Skeletal muscle tissue (tissue), 4 donors: Measurements from ENCODE around the gene NOS1. TPM values are rescaled to one million over a fixed set of nuclear protein-coding genes. Genes with fewer than 3 reads are reported as not detected.

ENCODE experiments used
- H3K27ac ChIP-seq: one replicate; pipeline ENCODE4 v1.7.0; 2013; ENCODE audit warnings: mild to moderate bottlenecking, low read depth, low read length, inconsistent platforms
- H3K27me3 ChIP-seq, 3 donors: one replicate each; pipeline ENCODE4 v1.7.0; 2013; ENCODE audit warnings: low read length in 3 of 3; ENCODE audit not compliant: control insufficient read depth in 3 of 3, insufficient read depth in 3 of 3
- H3K36me3 ChIP-seq, 3 donors: one replicate each; pipeline ENCODE4 v1.7.0; 2013; ENCODE audit warnings: low read length in 3 of 3; ENCODE audit not compliant: control insufficient read depth in 3 of 3, insufficient read depth in 3 of 3
- H3K4me1 ChIP-seq, 3 donors: one replicate each; pipeline ENCODE4 v1.7.0; 2013; ENCODE audit warnings: low read length in 3 of 3, mild to moderate bottlenecking in 3 of 3; ENCODE audit not compliant: control insufficient read depth in 3 of 3, insufficient read depth in 3 of 3
- H3K4me3 ChIP-seq, 3 donors: one replicate each; pipeline ENCODE4 v1.7.0; 2013; ENCODE audit warnings: low read length in 3 of 3
- H3K9ac ChIP-seq, 3 donors: one replicate each; pipeline ENCODE4 v1.7.0; 2013; ENCODE audit warnings: low read length in 3 of 3, mild to moderate bottlenecking in 3 of 3, moderate library complexity in 2 of 3, low read depth in 1 of 3
- H3K9me3 ChIP-seq, 3 donors: one replicate each; pipeline ENCODE4 v1.7.0; 2013; ENCODE audit warnings: low read length in 3 of 3; ENCODE audit not compliant: control insufficient read depth in 3 of 3
- total RNA-seq: library from RNA; depleted of rRNA; stranded (reverse); fragments of >200 nt; gene quantifications from one replicate; pipeline ENCODE4 v1.2.3, GENCODE V29; 2014
- donor health status: Osteomylitis.

NOS1 gene
- total RNA-seq, 1 donor from 2014 or later, result 0.52 TPM

DNA sequence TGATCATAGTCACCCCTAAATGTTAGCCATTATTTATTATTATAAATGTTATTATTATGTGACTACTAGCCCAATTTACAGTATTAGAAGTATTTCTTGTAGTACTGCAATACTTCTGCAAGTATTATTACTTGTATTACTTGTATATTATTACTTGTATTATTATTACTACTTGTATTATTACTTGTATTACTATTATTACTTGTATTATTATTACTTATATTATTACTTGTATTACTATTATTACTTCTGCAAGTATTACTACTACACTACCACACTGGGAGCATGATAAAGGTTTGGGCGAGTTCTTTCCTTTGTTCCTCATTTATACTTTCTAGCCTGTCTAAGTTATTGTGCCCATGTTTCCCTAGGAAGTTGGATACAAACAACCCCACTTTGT, 67.9 kb downstream of the NOS1 start:
- Histone ChIP-seq H3K9ac (no peak overlapping the region), H3K27me3 (peaks cover 0 to 3% (median 0%) of the 10 kb centered on the region in 3 donors), H3K9me3 (no peaks in the 10 kb centered on the region), H3K27ac (no peak overlapping the region), H3K4me3 (no peak overlapping the region), H3K36me3 (peaks cover 0 to 6% (median 5%) of the 10 kb centered on the region in 3 donors), H3K4me1 (no peaks in the 10 kb centered on the region)

DNA sequence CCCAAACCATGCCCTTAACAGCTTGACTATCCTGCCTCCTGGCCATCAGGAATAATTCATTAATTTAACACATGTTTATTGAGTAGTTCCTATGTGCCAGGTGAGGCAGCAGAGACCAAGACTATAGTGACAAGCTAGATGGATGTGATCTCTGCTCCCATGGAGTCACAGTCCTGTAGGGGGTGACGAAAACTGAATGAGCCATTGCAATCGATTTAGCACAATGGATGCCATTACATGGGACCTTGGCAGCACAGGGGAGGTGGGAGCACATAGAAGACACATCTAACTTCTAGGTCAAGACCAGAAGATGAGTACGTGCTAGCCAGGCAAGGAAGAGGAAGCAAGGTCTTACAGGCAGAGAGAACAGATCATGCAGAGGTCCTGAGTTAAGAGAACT, 68.7 kb downstream of the NOS1 start:
- Histone ChIP-seq H3K27me3 (peaks cover 0 to 3% (median 0%) of the 10 kb centered on the region in 3 donors), H3K4me1 (no peaks in the 10 kb centered on the region), H3K36me3 (peaks cover 5 to 12% (median 7%) of the 10 kb centered on the region in 3 donors), H3K27ac (no peak overlapping the region), H3K9me3 (no peaks in the 10 kb centered on the region), H3K9ac (no peak overlapping the region), H3K4me3 (no peak overlapping the region)

DNA sequence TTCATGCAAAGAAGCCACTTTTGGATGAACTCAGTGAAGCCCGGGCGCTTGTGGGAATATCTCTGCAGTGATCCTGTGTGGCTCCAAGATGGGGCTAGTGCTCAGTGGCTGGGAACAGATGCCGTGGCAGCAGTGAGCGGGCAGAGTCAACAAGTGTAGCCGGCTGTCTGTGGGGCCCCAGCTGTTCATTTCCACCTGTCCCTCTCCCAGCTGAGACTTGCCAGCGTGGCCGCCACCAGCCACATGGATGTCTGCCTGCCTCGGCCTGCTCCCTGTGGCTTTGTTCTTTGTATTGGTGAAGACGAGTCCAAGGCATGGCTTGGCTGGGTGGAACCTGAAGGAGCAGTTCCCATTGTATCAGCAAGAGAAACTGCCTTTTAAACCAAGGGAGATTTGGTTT, 77.3 kb downstream of the NOS1 start:
- no peak overlapping the region for H3K27ac ChIP-seq
- no peak overlapping the region for H3K4me3 ChIP-seq
- H3K9ac ChIP-seq, result no peak overlapping the region
- no peaks in the 10 kb centered on the region for H3K4me1 ChIP-seq
- no peaks in the 10 kb centered on the region for H3K9me3 ChIP-seq
- H3K27me3 ChIP-seq, result no peaks in the 10 kb centered on the region
- peaks cover 22 to 43% (median 24%) of the 10 kb centered on the region in 3 donors for H3K36me3 ChIP-seq

DNA sequence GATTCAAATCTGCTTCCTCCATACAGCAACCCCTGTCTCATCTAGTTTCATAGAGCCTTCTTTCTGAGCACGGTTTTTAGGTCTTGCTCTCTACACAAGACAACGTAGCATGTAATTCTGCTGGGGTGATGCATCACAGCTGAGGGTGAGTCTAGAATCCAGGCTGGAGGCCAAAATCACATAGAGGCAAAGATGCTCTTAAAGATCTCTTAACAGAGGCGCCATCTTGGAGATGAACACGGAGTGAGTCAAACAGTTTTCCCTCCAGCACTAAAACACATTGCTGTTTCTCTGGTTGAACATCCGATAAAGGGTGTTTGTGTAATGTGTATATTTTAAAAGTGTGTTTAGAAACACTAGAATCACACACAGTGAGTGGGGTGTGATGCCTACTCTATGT, 78.9 kb downstream of the NOS1 start:
- no peaks in the 10 kb centered on the region for H3K9me3 ChIP-seq
- no peak overlapping the region for H3K27ac ChIP-seq
- no peaks in the 10 kb centered on the region for H3K4me1 ChIP-seq
- H3K36me3 ChIP-seq, result peaks cover 16 to 37% (median 19%) of the 10 kb centered on the region in 3 donors
- no peak overlapping the region for H3K4me3 ChIP-seq
- no peaks in the 10 kb centered on the region for H3K27me3 ChIP-seq
- no peak overlapping the region for H3K9ac ChIP-seq

DNA sequence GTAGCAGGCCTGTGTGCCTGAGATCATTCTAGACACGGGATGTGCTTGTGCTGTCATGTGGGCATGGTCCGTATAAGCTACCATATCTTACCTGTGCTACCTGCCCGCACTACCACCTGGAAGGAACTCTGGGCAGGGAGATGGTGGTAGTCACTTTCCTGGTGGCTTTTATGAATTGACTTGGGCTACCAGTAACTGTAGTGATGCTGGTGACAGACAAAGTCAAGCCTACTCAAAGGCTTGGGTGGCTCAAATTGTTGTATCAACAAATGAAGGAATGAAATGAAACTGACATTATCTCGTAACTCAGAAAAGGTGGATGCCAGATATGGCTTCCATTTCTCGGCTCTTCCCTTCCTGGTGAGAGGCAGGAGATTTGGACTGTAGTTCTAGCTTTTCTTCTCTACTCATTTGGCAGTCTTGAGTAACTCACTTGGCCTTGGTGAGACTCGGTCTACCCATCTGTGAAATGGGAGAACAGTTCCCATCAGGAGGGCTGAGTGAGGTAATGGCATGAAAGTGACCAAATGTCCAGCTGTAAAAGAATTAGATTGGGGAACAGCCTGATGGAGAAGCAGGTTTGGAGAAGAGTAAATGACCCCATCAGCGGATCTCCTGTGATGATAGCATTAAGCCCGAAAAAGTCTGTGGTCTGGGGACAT, 81.3 kb downstream of the NOS1 start:
- H3K4me3 ChIP-seq, result no peak overlapping the region
- H3K4me1 ChIP-seq, result no peaks in the 10 kb centered on the region
- no peaks in the 10 kb centered on the region for H3K9me3 ChIP-seq
- H3K9ac ChIP-seq, result no peak overlapping the region
- H3K27ac ChIP-seq, result no peak overlapping the region
- peaks cover 12 to 26% (median 15%) of the 10 kb centered on the region in 3 donors for H3K36me3 ChIP-seq
- no peaks in the 10 kb centered on the region for H3K27me3 ChIP-seq

DNA sequence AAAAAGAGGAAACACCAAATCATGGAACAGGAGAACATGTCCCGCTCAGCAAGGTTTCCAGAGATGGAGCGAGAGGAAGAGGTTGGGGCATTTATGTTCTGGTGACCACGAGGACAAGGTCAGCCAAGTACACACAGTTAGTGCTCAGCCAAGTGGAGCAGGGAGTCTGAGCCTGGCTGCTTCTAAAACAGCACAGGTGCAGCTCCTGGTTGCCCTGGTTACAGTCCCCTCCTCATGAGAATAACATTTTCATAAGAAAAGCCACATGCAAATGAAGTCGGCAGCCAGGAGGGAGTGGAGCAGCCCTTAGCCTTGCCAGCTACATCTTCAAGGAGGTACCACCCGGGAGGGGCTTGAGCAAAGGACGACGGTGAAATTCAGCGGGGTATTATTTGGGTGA, 81.8 kb downstream of the NOS1 start:
- no peak overlapping the region for H3K4me3 ChIP-seq
- no peak overlapping the region for H3K27ac ChIP-seq
- no peaks in the 10 kb centered on the region for H3K9me3 ChIP-seq
- H3K9ac ChIP-seq, result no peak overlapping the region
- H3K36me3 ChIP-seq, result peaks cover 12 to 24% (median 15%) of the 10 kb centered on the region in 3 donors
- no peaks in the 10 kb centered on the region for H3K27me3 ChIP-seq
- H3K4me1 ChIP-seq, result no peaks in the 10 kb centered on the region

DNA sequence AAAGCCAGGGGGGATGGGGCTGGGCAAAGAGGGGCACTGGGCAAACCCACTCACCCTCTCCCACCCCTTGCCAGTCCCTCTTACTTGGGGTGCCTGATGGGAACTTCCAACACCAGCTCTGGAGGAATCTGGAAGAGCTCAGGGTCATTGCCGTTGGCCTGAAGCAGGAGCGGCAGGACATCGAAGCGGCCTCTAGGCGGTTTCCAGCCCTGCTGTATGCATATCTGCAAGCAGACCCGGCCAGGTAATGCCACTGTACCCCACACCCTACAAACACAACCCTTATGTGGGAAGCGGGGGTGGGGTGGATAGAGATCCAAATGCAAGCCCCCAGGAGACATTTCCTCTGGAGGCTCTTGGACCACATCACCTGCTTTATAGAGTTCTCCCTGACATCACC, 83.6 kb downstream of the NOS1 start:
- H3K9me3 ChIP-seq, result no peaks in the 10 kb centered on the region
- peaks cover 0 to 2% (median 0%) of the 10 kb centered on the region in 3 donors for H3K4me1 ChIP-seq
- no peak overlapping the region for H3K9ac ChIP-seq
- H3K27ac ChIP-seq, result no peak overlapping the region
- no peaks in the 10 kb centered on the region for H3K27me3 ChIP-seq
- H3K36me3 ChIP-seq, result peaks cover 10 to 23% (median 11%) of the 10 kb centered on the region in 3 donors
- H3K4me3 ChIP-seq, result no peak overlapping the region

DNA sequence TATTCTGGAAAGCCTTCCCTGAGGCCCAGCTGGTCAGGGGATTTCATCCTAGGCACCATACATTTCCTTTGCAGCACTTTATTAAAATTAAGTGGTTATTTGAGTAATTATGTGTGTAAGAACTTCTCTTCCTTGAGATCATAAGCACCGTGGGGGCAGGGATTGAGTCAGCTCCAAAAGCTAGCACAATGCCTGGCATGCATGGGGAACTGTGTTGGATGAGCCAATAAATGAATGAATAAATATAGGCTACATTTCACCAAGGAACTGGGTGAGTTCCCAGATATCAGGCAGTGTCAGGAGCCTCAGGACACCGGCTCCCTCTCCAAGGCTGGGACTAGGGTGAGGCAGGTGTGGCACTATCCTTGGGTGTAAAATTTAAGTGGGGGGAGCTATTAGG, 88.3 kb downstream of the NOS1 start:
- peaks cover 5 to 15% (median 13%) of the 10 kb centered on the region in 3 donors for H3K36me3 ChIP-seq
- no peak overlapping the region for H3K9ac ChIP-seq
- H3K9me3 ChIP-seq, result no peaks in the 10 kb centered on the region
- H3K27ac ChIP-seq, result no peak overlapping the region
- peaks cover 0 to 2% (median 0%) of the 10 kb centered on the region in 3 donors for H3K4me1 ChIP-seq
- no peak overlapping the region for H3K4me3 ChIP-seq
- H3K27me3 ChIP-seq, result no peaks in the 10 kb centered on the region

DNA sequence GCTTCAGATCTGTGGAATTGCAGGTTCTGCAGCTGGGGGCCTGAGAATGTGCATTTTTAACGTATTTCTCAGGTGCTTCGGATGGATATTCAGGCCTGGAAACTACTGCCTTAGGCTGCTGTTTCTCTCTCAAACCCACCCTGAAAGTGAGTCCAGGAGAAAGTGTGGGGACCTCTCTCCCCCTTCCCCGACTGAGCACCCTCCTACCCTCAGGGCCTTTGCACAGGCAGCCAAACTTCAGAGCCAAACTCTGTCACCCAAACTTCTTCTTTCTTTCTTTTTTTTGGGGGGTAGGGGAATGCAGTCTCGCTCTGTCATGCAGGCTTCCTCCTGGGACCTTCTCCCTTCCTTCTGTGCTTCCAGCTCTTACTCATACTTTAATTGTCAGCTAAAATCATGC, 88.7 kb downstream of the NOS1 start:
- Histone ChIP-seq H3K4me3 (no peak overlapping the region), H3K4me1 (peaks cover 0 to 2% (median 0%) of the 10 kb centered on the region in 3 donors), H3K36me3 (peaks cover 5 to 16% (median 13%) of the 10 kb centered on the region in 3 donors), H3K27me3 (no peaks in the 10 kb centered on the region), H3K27ac (no peak overlapping the region), H3K9ac (no peak overlapping the region), H3K9me3 (no peaks in the 10 kb centered on the region)

DNA sequence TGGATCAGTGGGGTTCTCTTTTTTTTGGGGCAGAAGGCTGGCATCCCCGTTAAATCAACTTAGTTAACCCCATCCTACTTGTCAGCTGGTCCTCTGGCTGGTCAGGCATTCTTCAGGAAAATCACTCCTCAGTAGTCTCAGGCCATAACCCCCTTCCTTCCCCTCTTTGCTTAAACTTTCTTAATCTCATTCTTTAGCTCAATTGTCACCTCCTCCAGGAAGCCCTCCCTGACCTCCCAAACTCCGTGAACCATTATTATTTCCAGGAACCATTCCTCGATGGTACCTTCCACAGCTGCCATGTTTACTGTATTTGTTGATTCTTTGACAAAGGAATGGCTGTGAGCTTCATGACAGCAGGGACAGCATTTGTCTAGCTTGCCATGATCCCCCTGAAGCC, 98.7 kb downstream of the NOS1 start:
- H3K36me3 ChIP-seq, result peaks cover 17 to 36% (median 22%) of the 10 kb centered on the region in 3 donors
- H3K4me1 ChIP-seq, result no peaks in the 10 kb centered on the region
- H3K9me3 ChIP-seq, result no peaks in the 10 kb centered on the region
- H3K4me3 ChIP-seq, result no peak overlapping the region
- no peaks in the 10 kb centered on the region for H3K27me3 ChIP-seq
- no peak overlapping the region for H3K27ac ChIP-seq
- H3K9ac ChIP-seq, result no peak overlapping the region
